ENCODE measurements around the gene ECT2. TPM values are rescaled to one million over a fixed set of nuclear protein-coding genes. Genes with fewer than 3 reads are reported as not detected.
"Not testable (repeated sequence)": the region's sequence is repeated elsewhere in the genome, so short reads cannot be mapped to it uniquely, and the experiment has no call there.

ECT2 gene
- total and polyA plus RNA-seq, 9 donors, result 12.8 to 21.8 (median 17.5) TPM

GRCh38 chr3:172824229-172824628 lies 73.7 kb downstream of the ECT2 start:
- no CpG with 5 or more reads among the region's 2 CpGs for WGBS (ENCODE audit: insufficient coverage)
- no peaks in the 10 kb centered on the region for H3K27me3 ChIP-seq (ENCODE audit: control insufficient read depth, insufficient read depth, low read length)
- H3K36me3 ChIP-seq (ENCODE audit: control insufficient read depth, insufficient read depth, low read length), result no peaks in the 10 kb centered on the region
- no peaks in the 10 kb centered on the region for H3K4me1 ChIP-seq (ENCODE audit: control insufficient read depth, insufficient read depth, low read length)
- DNase-seq, result no peak
- H3K4me3 ChIP-seq (ENCODE audit: low read length), result no peak overlapping the region
- no peak overlapping the region for H3K27ac ChIP-seq (ENCODE audit: low read length)
- H3K9me3 ChIP-seq (replicated peaks; ENCODE audit: control insufficient read depth, low read depth, low read length), result no peaks in the 10 kb centered on the region

GRCh38 chr3:172827231-172827630 lies 76.7 kb downstream of the ECT2 start:
- not testable (repeated sequence) for H3K4me1 ChIP-seq (ENCODE audit: control insufficient read depth, insufficient read depth, low read length); H3K27me3 ChIP-seq (ENCODE audit: control insufficient read depth, insufficient read depth, low read length); H3K9me3 ChIP-seq (replicated peaks; ENCODE audit: control insufficient read depth, low read depth, low read length); H3K4me3 ChIP-seq (ENCODE audit: low read length); DNase-seq; H3K36me3 ChIP-seq (ENCODE audit: control insufficient read depth, insufficient read depth, low read length); H3K27ac ChIP-seq (ENCODE audit: low read length)
- WGBS (ENCODE audit: insufficient coverage), result 100% methylated on average over 1 of the region's 2 CpGs

GRCh38 chr3:172832983-172833382 lies 82.5 kb downstream of the ECT2 start:
- Histone ChIP-seq H3K27ac (ENCODE audit: low read length) (no peak overlapping the region), H3K9me3 (replicated peaks; ENCODE audit: control insufficient read depth, low read depth, low read length) (no peaks in the 10 kb centered on the region), H3K4me3 (ENCODE audit: low read length) (no peak overlapping the region), H3K27me3 (ENCODE audit: control insufficient read depth, insufficient read depth, low read length) (no peaks in the 10 kb centered on the region), H3K36me3 (ENCODE audit: control insufficient read depth, insufficient read depth, low read length) (no peaks in the 10 kb centered on the region), H3K4me1 (ENCODE audit: control insufficient read depth, insufficient read depth, low read length) (no peaks in the 10 kb centered on the region)
- no peak for DNase-seq
- no CpG with 5 or more reads among the region's 2 CpGs for WGBS (ENCODE audit: insufficient coverage)

GRCh38 chr3:172836390-172836997 lies 86.0 kb downstream of the ECT2 start:
- Histone ChIP-seq H3K4me1 (ENCODE audit: control insufficient read depth, insufficient read depth, low read length) (no peaks in the 10 kb centered on the region), H3K36me3 (ENCODE audit: control insufficient read depth, insufficient read depth, low read length) (no peaks in the 10 kb centered on the region), H3K4me3 (ENCODE audit: low read length) (no peak overlapping the region), H3K27me3 (ENCODE audit: control insufficient read depth, insufficient read depth, low read length) (no peaks in the 10 kb centered on the region), H3K27ac (ENCODE audit: low read length) (no peak overlapping the region), H3K9me3 (replicated peaks; ENCODE audit: control insufficient read depth, low read depth, low read length) (no peaks in the 10 kb centered on the region)
- peak; percentile 67 for DNase-seq
- 50% methylated on average over 5 of the region's 6 CpGs for WGBS (ENCODE audit: insufficient coverage)

GRCh38 chr3:172839679-172840078 lies 89.2 kb downstream of the ECT2 start:
- Histone ChIP-seq H3K4me3 (ENCODE audit: low read length) (no peak overlapping the region), H3K4me1 (ENCODE audit: control insufficient read depth, insufficient read depth, low read length) (no peaks in the 10 kb centered on the region), H3K27me3 (ENCODE audit: control insufficient read depth, insufficient read depth, low read length) (no peaks in the 10 kb centered on the region), H3K27ac (ENCODE audit: low read length) (no peak overlapping the region), H3K9me3 (replicated peaks; ENCODE audit: control insufficient read depth, low read depth, low read length) (no peaks in the 10 kb centered on the region), H3K36me3 (ENCODE audit: control insufficient read depth, insufficient read depth, low read length) (no peaks in the 10 kb centered on the region)
- no CpG with 5 or more reads among the region's 4 CpGs for whole genome bisulfite sequencing (ENCODE audit: insufficient coverage)
- DNase-seq, result peak; percentile 15

- Histone ChIP-seq H3K27ac (ENCODE audit: low read length) (no peak overlapping the region), H3K36me3 (ENCODE audit: control insufficient read depth, insufficient read depth, low read length) (no peaks in the 10 kb centered on the region), H3K4me1 (ENCODE audit: control insufficient read depth, insufficient read depth, low read length) (no peaks in the 10 kb centered on the region), H3K9me3 (replicated peaks; ENCODE audit: control insufficient read depth, low read depth, low read length) (no peaks in the 10 kb centered on the region), H3K27me3 (ENCODE audit: control insufficient read depth, insufficient read depth, low read length) (no peaks in the 10 kb centered on the region), H3K4me3 (ENCODE audit: low read length) (no peak overlapping the region)
- no CpG with 5 or more reads among the region's 4 CpGs for WGBS (ENCODE audit: insufficient coverage)
- no peak for DNase-seq
These were observed 89.9 kb downstream of the ECT2 start for GRCh38 chr3:172840463-172840862.

GRCh38 chr3:172840913-172841312 lies 90.4 kb downstream of the ECT2 start:
- DNase-seq, result no peak
- Histone ChIP-seq H3K36me3 (ENCODE audit: control insufficient read depth, insufficient read depth, low read length) (no peaks in the 10 kb centered on the region), H3K27me3 (ENCODE audit: control insufficient read depth, insufficient read depth, low read length) (no peaks in the 10 kb centered on the region), H3K27ac (ENCODE audit: low read length) (no peak overlapping the region), H3K4me3 (ENCODE audit: low read length) (no peak overlapping the region), H3K4me1 (ENCODE audit: control insufficient read depth, insufficient read depth, low read length) (no peaks in the 10 kb centered on the region), H3K9me3 (replicated peaks; ENCODE audit: control insufficient read depth, low read depth, low read length) (no peaks in the 10 kb centered on the region)
- 89% methylated on average over 1 of the region's 4 CpGs for WGBS (ENCODE audit: insufficient coverage)

GRCh38 chr3:172844428-172844827 lies 93.9 kb downstream of the ECT2 start:
- Histone ChIP-seq H3K9me3 (replicated peaks; ENCODE audit: control insufficient read depth, low read depth, low read length) (no peaks in the 10 kb centered on the region), H3K4me1 (ENCODE audit: control insufficient read depth, insufficient read depth, low read length) (no peaks in the 10 kb centered on the region), H3K27ac (ENCODE audit: low read length) (no peak overlapping the region), H3K27me3 (ENCODE audit: control insufficient read depth, insufficient read depth, low read length) (no peaks in the 10 kb centered on the region), H3K36me3 (ENCODE audit: control insufficient read depth, insufficient read depth, low read length) (no peaks in the 10 kb centered on the region), H3K4me3 (ENCODE audit: low read length) (no peak overlapping the region)
- DNase-seq, result no peak
- no CpG with 5 or more reads among the region's 4 CpGs for whole genome bisulfite sequencing (ENCODE audit: insufficient coverage)

- no peaks in the 10 kb centered on the region for H3K36me3 ChIP-seq (ENCODE audit: control insufficient read depth, insufficient read depth, low read length)
- H3K27me3 ChIP-seq (ENCODE audit: control insufficient read depth, insufficient read depth, low read length), result no peaks in the 10 kb centered on the region
- no peak for DNase-seq
- H3K4me3 ChIP-seq (ENCODE audit: low read length), result no peak overlapping the region
- H3K9me3 ChIP-seq (replicated peaks; ENCODE audit: control insufficient read depth, low read depth, low read length), result no peaks in the 10 kb centered on the region
- no peak overlapping the region for H3K27ac ChIP-seq (ENCODE audit: low read length)
- H3K4me1 ChIP-seq (ENCODE audit: control insufficient read depth, insufficient read depth, low read length), result no peaks in the 10 kb centered on the region
- WGBS (ENCODE audit: insufficient coverage), result no CpG with 5 or more reads among the region's 4 CpGs
These were observed 95.6 kb downstream of the ECT2 start for GRCh38 chr3:172846103-172846561.

GRCh38 chr3:172846706-172847105 lies 96.2 kb downstream of the ECT2 start:
- no peak for DNase-seq

GRCh38 chr3:172847292-172847691 lies 96.8 kb downstream of the ECT2 start:
- Histone ChIP-seq H3K4me1 (ENCODE audit: control insufficient read depth, insufficient read depth, low read length) (no peaks in the 10 kb centered on the region), H3K27ac (ENCODE audit: low read length) (no peak overlapping the region), H3K4me3 (ENCODE audit: low read length) (no peak overlapping the region), H3K36me3 (ENCODE audit: control insufficient read depth, insufficient read depth, low read length) (no peaks in the 10 kb centered on the region), H3K27me3 (ENCODE audit: control insufficient read depth, insufficient read depth, low read length) (no peaks in the 10 kb centered on the region), H3K9me3 (replicated peaks; ENCODE audit: control insufficient read depth, low read depth, low read length) (no peaks in the 10 kb centered on the region)
- no peak for DNase-seq

More at GRCh38 chr3:172846706-172847105, 96.2 kb downstream of the ECT2 start:
- WGBS (ENCODE audit: insufficient coverage), result no CpG with 5 or more reads among the region's 2 CpGs
- Histone ChIP-seq H3K36me3 (ENCODE audit: control insufficient read depth, insufficient read depth, low read length) (no peaks in the 10 kb centered on the region), H3K27me3 (ENCODE audit: control insufficient read depth, insufficient read depth, low read length) (no peaks in the 10 kb centered on the region), H3K27ac (ENCODE audit: low read length) (no peak overlapping the region), H3K4me1 (ENCODE audit: control insufficient read depth, insufficient read depth, low read length) (no peaks in the 10 kb centered on the region), H3K9me3 (replicated peaks; ENCODE audit: control insufficient read depth, low read depth, low read length) (no peaks in the 10 kb centered on the region), H3K4me3 (ENCODE audit: low read length) (no peak overlapping the region)
